HCT116 (cell line): ENCODE results near the gene IL18R1. TPM values are rescaled to one million over a fixed set of nuclear protein-coding genes. Genes with fewer than 3 reads are reported as not detected.
A peak's percentile ranks its signal among the peaks of the same experiment; 100 is the strongest.

Source experiments
- ATAC-seq: fragments of 200-7000 bp; cut with Tn5 transposase; 2 replicates; pipeline ENCODE4 v1.9.1; 2020; ENCODE audit warnings: mild to moderate bottlenecking, moderate library complexity
- BruUV-seq: library from RNA; stranded (reverse); fragments of 400-500 nt; replicated peaks from 2 replicates; lab custom pipeline; 2021; lab: Mats Ljungman, UMichigan
- CTCF ChIA-PET: fragments of 300-600 bp; sonication (Branson Sonifier 250); formaldehyde crosslinking; loops from one replicate; lab custom pipeline; 2021; ENCODE audit warnings: antibody characterized with exemption; lab: Charles Lee
- POLR2A ChIA-PET: fragments of 300-600, 350-600 bp; sonication (Branson Sonifier 250); formaldehyde crosslinking; loops from one replicate; lab custom pipeline; 2021; ENCODE audit warnings: antibody characterized with exemption; lab: Charles Lee
- RAD21 ChIA-PET, 2 experiments: fragments of 300-600 bp; sonication (Branson Sonifier 250); formaldehyde crosslinking; loops; one replicate each; lab custom pipeline; 2023; ENCODE audit warnings: low total read pairs in 2 of 2; ENCODE audit not compliant: uncharacterized antibody in 2 of 2, unreplicated experiment in 2 of 2, low non-redundant PET in 1 of 2; lab: Charles Lee
- DNase-seq: peaks from one replicate; pipeline ENCODE4 v3.0.0-alpha.2; 2010; ENCODE audit warnings: low read depth, low spot score
- H2AFZ ChIP-seq: fragments of 200-600 bp; shearing (Covaris generic), sonication (generic); 2 replicates; pipeline ENCODE4 v1.6.1; 2017; ENCODE audit warnings: low read depth, mixed run types, mixed read lengths, antibody characterized with exemption, low read length; ENCODE audit not compliant: poor library complexity, severe bottlenecking
- H3K27ac ChIP-seq: 2 replicates; pipeline ENCODE4 v1.5.1; 2012; ENCODE audit warnings: low read depth, low read length
- H3K27me3 ChIP-seq: fragments of 200-600 bp; sonication (generic); 2 replicates; pipeline ENCODE4 v1.6.1; 2016; ENCODE audit warnings: mixed run types, low read length, mixed read lengths; ENCODE audit not compliant: insufficient read depth
- H3K36me3 ChIP-seq, 2 experiments: fragments of 200-500 bp in 1 of 2; fragments of 200-600 bp in 1 of 2; sonication (Bioruptor generic) in 1 of 2; sonication (generic) in 1 of 2; 2 replicates each; pipeline versions ENCODE4 v1.5.1 to v1.6.1; 2014 to 2016; ENCODE audit warnings: low read length in 2 of 2, inconsistent platforms in 1 of 2, mixed read lengths in 1 of 2, mixed run types in 1 of 2; ENCODE audit not compliant: insufficient read depth in 2 of 2, control insufficient read depth in 1 of 2
- H3K4me1 ChIP-seq, 2 experiments: fragments of 200-600 bp in 1 of 2; sonication (generic) in 1 of 2; 2 replicates each; pipeline versions ENCODE4 v1.5.1 to v1.6.1; 2012 to 2017; ENCODE audit warnings: low read length in 2 of 2, inconsistent platforms in 1 of 2, mild to moderate bottlenecking in 1 of 2, mixed read lengths in 1 of 2, mixed run types in 1 of 2, moderate library complexity in 1 of 2; ENCODE audit not compliant: insufficient read depth in 2 of 2, control insufficient read depth in 1 of 2
- H3K4me2 ChIP-seq: fragments of 200-600 bp; sonication (generic); 2 replicates; pipeline ENCODE4 v1.6.1; 2017; ENCODE audit warnings: mixed run types, low read length, mixed read lengths
- H3K4me3 ChIP-seq, 2 experiments: fragments of 200-600 bp in 1 of 2; sonication (generic) in 1 of 2; replicated peaks in 1 of 2; 2 replicates each; pipeline ENCODE4 v1.5.1; 2011 to 2016; ENCODE audit warnings: low read length in 2 of 2, control low read depth in 1 of 2, low read depth in 1 of 2, mild to moderate bottlenecking in 1 of 2, mixed read lengths in 1 of 2, mixed run types in 1 of 2
- H3K79me2 ChIP-seq: fragments of 200-600 bp; sonication (generic); 2 replicates; pipeline ENCODE4 v1.6.1; 2017; ENCODE audit warnings: mild to moderate bottlenecking, mixed run types, low read length, moderate library complexity, mixed read lengths; ENCODE audit not compliant: insufficient read depth
- H3K9ac ChIP-seq: fragments of 200-600 bp; sonication (generic); 2 replicates; pipeline ENCODE4 v1.6.1; 2016; ENCODE audit warnings: low read length, mixed read lengths
- H3K9me2 ChIP-seq: fragments of 200-600 bp; sonication (generic), shearing (Covaris generic); 2 replicates; pipeline ENCODE4 v1.6.1; 2017; ENCODE audit warnings: mixed run types, mild to moderate bottlenecking, moderate library complexity; ENCODE audit not compliant: insufficient read depth
- H3K9me3 ChIP-seq, 2 experiments: fragments of 200-500 bp in 1 of 2; fragments of 200-600 bp in 1 of 2; sonication (Bioruptor generic) in 1 of 2; sonication (generic) in 1 of 2; 2 replicates each; pipeline ENCODE4 v1.6.1; 2014 to 2017; ENCODE audit warnings: low read length in 2 of 2, mixed read lengths in 2 of 2, inconsistent platforms in 1 of 2, low read depth in 1 of 2, mild to moderate bottlenecking in 1 of 2, mixed run types in 1 of 2, moderate library complexity in 1 of 2; ENCODE audit not compliant: control insufficient read depth in 1 of 2, insufficient read depth in 1 of 2
- H4K20me1 ChIP-seq: fragments of 200-600 bp; sonication (generic), shearing (Covaris generic); 2 replicates; pipeline ENCODE4 v1.6.1; 2017; ENCODE audit warnings: mixed run types, mild to moderate bottlenecking, moderate library complexity; ENCODE audit not compliant: insufficient read depth
- CEBPB ChIP-seq: IDR thresholded peaks from 2 replicates; pipeline ENCODE4 v1.6.1; 2012; ENCODE audit warnings: low read depth
- CTCF ChIP-seq, 3 experiments: fragments of 200-600 bp in 1 of 3; sonication (generic) in 1 of 3; IDR thresholded peaks in 2 of 3; conservative IDR thresholded peaks in 1 of 3; 2 replicates each; pipeline ENCODE4 v1.5.1; 2012 to 2017; ENCODE audit warnings: low read depth in 2 of 3, low read length in 2 of 3, antibody characterized with exemption in 1 of 3, borderline replicate concordance in 1 of 3, control low read depth in 1 of 3, mild to moderate bottlenecking in 1 of 3, mixed read lengths in 1 of 3, mixed run types in 1 of 3, moderate library complexity in 1 of 3; ENCODE audit not compliant: insufficient read depth in 1 of 3
- ELF1 ChIP-seq: IDR thresholded peaks from 2 replicates; pipeline ENCODE4 v1.6.1; 2012; ENCODE audit warnings: low read depth, borderline replicate concordance
- JUND ChIP-seq: IDR thresholded peaks from 2 replicates; pipeline ENCODE4 v1.6.1; 2012
- RAD21 ChIP-seq: IDR thresholded peaks from 2 replicates; pipeline ENCODE4 v1.6.1; 2012; ENCODE audit warnings: low read depth, mild to moderate bottlenecking
- intact Hi-C: fragments of 100-400 bp; cut with micrococcal nuclease; formaldehyde crosslinking; loops from 2 replicates; pipeline ENCODE4 v1.10.0; 2022
- total RNA-seq: library from RNA; stranded (reverse); gene quantifications from one replicate; pipeline ENCODE4 v1.2.1, GENCODE V29; 2021; ENCODE audit not compliant: unreplicated experiment

Gene IL18R1
- total RNA-seq, 1 experiment from 2014 or later = 1.5 TPM

DNA sequence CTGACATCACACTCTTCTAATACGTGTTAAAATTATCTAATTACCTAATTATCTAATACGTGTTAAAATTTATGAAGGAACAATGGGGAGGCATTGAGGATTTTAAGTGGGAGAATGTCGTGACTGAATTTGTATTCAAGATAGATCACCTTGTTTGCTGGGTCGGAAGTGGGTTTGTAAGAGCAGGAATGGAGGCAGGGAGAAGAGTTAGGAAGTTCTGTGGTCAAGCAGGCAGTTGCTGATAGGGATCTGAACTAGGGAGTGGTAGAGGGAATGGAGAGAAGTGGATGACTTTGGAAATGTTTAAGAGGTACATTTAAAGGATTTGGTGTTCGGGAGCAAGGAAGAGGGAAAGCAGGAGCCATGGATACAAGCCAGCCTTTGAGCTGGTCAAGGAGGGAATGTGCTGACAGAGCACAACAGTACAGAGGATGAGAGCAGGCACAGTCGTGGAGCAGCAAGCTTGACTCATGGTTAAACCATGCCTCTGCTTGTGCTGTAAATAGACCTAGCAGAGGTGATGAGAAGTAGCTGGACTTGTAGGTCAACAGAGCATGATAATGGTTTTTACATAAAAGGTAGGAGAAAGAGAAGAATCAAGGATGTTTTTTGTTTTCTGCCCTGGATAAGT lies 83.6 kb downstream of the IL18R1 start:
- H3K4me1 ChIP-seq = no peaks in the 10 kb centered on the region; a peak in 1 of 4 replicates
- no peak for ATAC-seq
- no peak overlapping the region for H2AFZ ChIP-seq
- H3K36me3 ChIP-seq = no peaks in the 10 kb centered on the region
- intact Hi-C loops = no loop called here
- H3K27me3 ChIP-seq = no peaks in the 10 kb centered on the region
- CTCF ChIA-PET = no interaction called here
- no peak overlapping the region for H3K9ac ChIP-seq
- no peak for TF ChIP-seq ELF1
- TF ChIP-seq RAD21 = no peak
- no peak for TF ChIP-seq CEBPB
- TF ChIP-seq, all 23 proteins: peak for 0
- no peak for DNase-seq
- Histone ChIP-seq H3K9me2 (no peaks in the 10 kb centered on the region), H3K4me3 (no peak overlapping the region), H3K27ac (no peak overlapping the region), H4K20me1 (no peaks in the 10 kb centered on the region), H3K9me3 (no peaks in the 10 kb centered on the region), H3K4me2 (no peak overlapping the region), H3K79me2 (no peaks in the 10 kb centered on the region)
- ChIA-PET POLR2A (no interaction called here), RAD21 (no interaction called here)
- no TSS peak for BruUV-seq

DNA sequence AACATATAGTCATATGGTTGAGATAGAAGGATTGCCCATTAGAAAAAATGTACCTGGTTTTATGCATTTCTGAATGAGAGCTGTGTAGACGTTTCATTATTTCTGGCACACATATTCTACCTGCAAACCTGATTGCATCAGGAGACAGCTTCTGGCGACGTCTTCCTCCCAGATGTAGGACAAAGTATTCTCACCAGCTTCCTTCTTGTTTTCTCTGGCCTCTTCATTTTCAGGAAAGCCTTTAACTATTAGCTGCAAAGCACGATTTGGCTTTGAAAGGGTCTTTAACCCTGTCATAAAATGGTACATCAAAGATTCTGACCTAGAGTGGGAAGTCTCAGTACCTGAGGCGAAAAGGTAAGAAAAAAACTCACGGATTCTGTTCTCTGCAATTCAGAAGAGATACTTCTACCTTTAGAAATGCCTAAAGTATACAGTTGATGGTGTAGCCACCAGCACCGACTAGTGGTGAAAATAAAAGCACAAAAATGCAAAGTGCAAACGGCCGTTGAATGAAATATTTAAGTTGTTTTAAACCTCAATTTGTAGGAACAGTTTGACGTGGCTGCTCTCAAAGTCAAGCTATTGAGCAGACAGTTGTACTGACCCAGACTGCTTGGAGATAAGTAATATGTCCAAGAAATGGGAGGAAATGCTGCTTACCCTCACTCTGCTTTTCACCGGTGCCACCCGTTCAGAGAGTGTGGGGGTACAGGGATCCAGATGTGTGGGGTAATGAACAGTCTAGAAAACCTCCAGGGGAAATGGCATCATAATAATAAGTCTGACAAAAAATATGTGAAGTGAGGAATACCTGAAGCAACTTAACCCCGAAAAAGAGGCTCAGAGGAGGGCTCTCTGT lies 87.6 kb downstream of the IL18R1 start:
- intact Hi-C loops = loop anchor here (5.0 to 10.0 kb wide), 2 partner anchors 186 to 1108 kb away; no protein-coding TSS in a partner anchor
- Histone ChIP-seq H3K4me2 (peak overlapping the region; percentile 24), H3K9me2 (no peaks in the 10 kb centered on the region), H3K4me1 (no peaks in the 10 kb centered on the region; a peak in 1 of 4 replicates)
- ChIA-PET POLR2A (no interaction called here), CTCF (interaction anchor here (0.8 to 2.4 kb wide), 11 partner anchors 9 to 559 kb away, joined by 3 to 17 read pairs (median 5); no protein-coding TSS in a partner anchor)
- TF ChIP-seq CTCF (IDR thresholded peaks at IDR 0.05 in 2 of 3, conservative IDR thresholded peaks at IDR 0.05 in 1 of 3; ENCODE audit: borderline replicate concordance in 1 of 3, insufficient read depth in 1 of 3, low read depth in 2 of 3, low read length in 2 of 3) = peak; percentile 60 to 76 (median 67); a peak in 5 of 6 replicates
- peak; percentile 73 for TF ChIP-seq RAD21
- no peak for TF ChIP-seq JUND
- TF ChIP-seq, all 23 proteins: peak for 2
- DNase-seq (peak; percentile 18), ATAC-seq (peak; percentile 73)
- no peak overlapping the region for H3K9ac ChIP-seq
- no peak overlapping the region for H3K4me3 ChIP-seq
- peak overlapping the region; percentile 37 for H2AFZ ChIP-seq
- RAD21 ChIA-PET = interaction anchor here in 1 of 2 experiments (1.0 kb wide), 2 partner anchors 202 to 1024 kb away, joined by 3 to 4 read pairs; no protein-coding TSS in a partner anchor
- H3K9me3 ChIP-seq = no peaks in the 10 kb centered on the region
- H4K20me1 ChIP-seq = no peaks in the 10 kb centered on the region
- no peaks in the 10 kb centered on the region for H3K79me2 ChIP-seq
- no peaks in the 10 kb centered on the region for H3K36me3 ChIP-seq
- H3K27ac ChIP-seq = no peak overlapping the region
- H3K27me3 ChIP-seq = no peaks in the 10 kb centered on the region
- no TSS peak for BruUV-seq
